GM18909 (cell line): ENCODE data around the gene NDFIP1.
"Not testable (repeated sequence)": the region's sequence is repeated elsewhere in the genome, so short reads cannot be mapped to it uniquely, and the experiment has no call there.

Source experiments
- ATAC-seq: cut with Tn5 transposase; IDR thresholded peaks from one replicate; pipeline ENCODE4 v1.9.1; 2021; ENCODE audit warnings: mild to moderate bottlenecking; ENCODE audit not compliant: unreplicated experiment, poor library complexity

Gene NDFIP1

GRCh38 chr5:142108432-142109330, at the start of gene NDFIP1:
Gene NDFIP1, plus strand, starts transcription at chr5:142108779. Its CDS starts 196 bp downstream, at chr5:142108975.
- peak; percentile 98 for ATAC-seq

- ATAC-seq: no peak
These were observed 49.2 kb upstream of the NDFIP1 start for GRCh38 chr5:142059304-142059940.

GRCh38 chr5:142063376-142063775, 45.2 kb upstream of the NDFIP1 start:
- ATAC-seq: no peak

- ATAC-seq: peak; percentile 50
These were observed 44.7 kb upstream of the NDFIP1 start for GRCh38 chr5:142063878-142064331.

GRCh38 chr5:142065273-142065672, 43.3 kb upstream of the NDFIP1 start:
- ATAC-seq: no peak

GRCh38 chr5:142069606-142070399, 38.8 kb upstream of the NDFIP1 start:
- ATAC-seq: no peak

GRCh38 chr5:142070734-142071133, 37.8 kb upstream of the NDFIP1 start:
- ATAC-seq: no peak

GRCh38 chr5:142072488-142072887, 36.1 kb upstream of the NDFIP1 start:
- ATAC-seq: no peak

GRCh38 chr5:142073362-142073988, 35.1 kb upstream of the NDFIP1 start:
- no peak for ATAC-seq

- ATAC-seq: no peak
These were observed 34.6 kb upstream of the NDFIP1 start for GRCh38 chr5:142074006-142074405.

GRCh38 chr5:142078221-142078620, 30.4 kb upstream of the NDFIP1 start:
- no peak for ATAC-seq

- no peak for ATAC-seq
These were observed 29.9 kb upstream of the NDFIP1 start for GRCh38 chr5:142078706-142079105.

GRCh38 chr5:142079306-142079721, 29.3 kb upstream of the NDFIP1 start:
- ATAC-seq: no peak

- ATAC-seq: no peak
These were observed 28.3 kb upstream of the NDFIP1 start for GRCh38 chr5:142080248-142080647.

GRCh38 chr5:142082182-142082781, 26.3 kb upstream of the NDFIP1 start:
- ATAC-seq: no peak

GRCh38 chr5:142086229-142086628, 22.4 kb upstream of the NDFIP1 start:
- no peak for ATAC-seq

GRCh38 chr5:142086679-142087078, 21.9 kb upstream of the NDFIP1 start:
- no peak for ATAC-seq

GRCh38 chr5:142087920-142088679, 20.5 kb upstream of the NDFIP1 start:
- ATAC-seq: no peak

GRCh38 chr5:142088855-142089479, 19.6 kb upstream of the NDFIP1 start:
- not testable (repeated sequence) for ATAC-seq
